Measurements from ENCODE around the gene FOXL1.

DNA sequence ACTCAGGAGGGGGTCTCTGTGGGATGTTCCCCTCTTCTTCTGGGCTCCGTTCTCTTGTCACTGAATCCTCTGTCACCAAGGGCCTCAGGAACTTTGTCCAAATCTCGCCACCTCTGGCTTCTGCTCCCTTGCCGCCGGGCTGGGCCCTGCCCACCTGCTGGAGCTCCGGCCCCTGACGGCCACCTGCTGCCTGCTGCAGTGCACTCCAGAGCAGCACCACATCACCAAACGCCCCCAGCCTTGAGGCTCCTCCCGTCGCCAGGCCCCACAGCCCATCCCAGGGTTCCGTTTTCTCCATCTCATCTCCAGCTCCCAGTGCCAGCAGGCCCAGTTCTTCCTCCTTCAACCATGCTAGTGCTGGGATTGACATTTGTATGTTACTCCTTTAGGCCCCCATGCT, 43.6 kb downstream of the FOXL1 start:
- TF ChIP-seq POLR2AphosphoS5 (IDR thresholded peaks at IDR 0.05; ENCODE audit: low read depth, low read length), result no peak
- no peak for TF ChIP-seq TAF1 (IDR thresholded peaks at IDR 0.05; ENCODE audit: borderline replicate concordance, insufficient read depth, low read length)

Measured in PFSK-1 (cell line).